ENCODE results near the gene TSC2. TPM values are rescaled to one million over a fixed set of nuclear protein-coding genes. Genes with fewer than 3 reads are reported as not detected.

TSC2 gene
- total and polyA plus RNA-seq, 8 donors, result 40.8 to 369 (median 76.0) TPM

DNA sequence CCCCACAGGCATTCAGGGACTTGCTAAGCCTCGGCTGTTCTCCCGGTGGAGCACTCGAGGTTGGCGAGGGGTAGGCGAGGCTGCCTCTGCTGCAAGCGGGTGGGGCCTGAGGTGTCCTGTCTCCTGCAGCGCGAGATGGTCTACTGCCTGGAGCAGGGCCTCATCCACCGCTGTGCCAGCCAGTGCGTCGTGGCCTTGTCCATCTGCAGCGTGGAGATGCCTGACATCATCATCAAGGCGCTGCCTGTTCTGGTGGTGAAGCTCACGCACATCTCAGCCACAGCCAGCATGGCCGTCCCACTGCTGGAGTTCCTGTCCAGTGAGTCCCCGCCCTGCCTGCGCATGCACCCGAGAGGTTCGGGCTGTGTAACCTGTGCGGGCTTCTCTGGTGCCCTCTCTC lies 26.3 kb downstream of the TSC2 start:
- no peak overlapping the region for H3K27ac ChIP-seq
- no peak for DNase-seq
- peaks cover 57 to 100% (median 100%) of the 10 kb centered on the region in 4 donors for H3K36me3 ChIP-seq
- H3K4me3 ChIP-seq, result no peak overlapping the region
- no peaks in the 10 kb centered on the region for H3K9me3 ChIP-seq
- TF ChIP-seq POLR2A (IDR thresholded peaks at IDR 0.05), result no peak
- TF ChIP-seq, protein P1, sequence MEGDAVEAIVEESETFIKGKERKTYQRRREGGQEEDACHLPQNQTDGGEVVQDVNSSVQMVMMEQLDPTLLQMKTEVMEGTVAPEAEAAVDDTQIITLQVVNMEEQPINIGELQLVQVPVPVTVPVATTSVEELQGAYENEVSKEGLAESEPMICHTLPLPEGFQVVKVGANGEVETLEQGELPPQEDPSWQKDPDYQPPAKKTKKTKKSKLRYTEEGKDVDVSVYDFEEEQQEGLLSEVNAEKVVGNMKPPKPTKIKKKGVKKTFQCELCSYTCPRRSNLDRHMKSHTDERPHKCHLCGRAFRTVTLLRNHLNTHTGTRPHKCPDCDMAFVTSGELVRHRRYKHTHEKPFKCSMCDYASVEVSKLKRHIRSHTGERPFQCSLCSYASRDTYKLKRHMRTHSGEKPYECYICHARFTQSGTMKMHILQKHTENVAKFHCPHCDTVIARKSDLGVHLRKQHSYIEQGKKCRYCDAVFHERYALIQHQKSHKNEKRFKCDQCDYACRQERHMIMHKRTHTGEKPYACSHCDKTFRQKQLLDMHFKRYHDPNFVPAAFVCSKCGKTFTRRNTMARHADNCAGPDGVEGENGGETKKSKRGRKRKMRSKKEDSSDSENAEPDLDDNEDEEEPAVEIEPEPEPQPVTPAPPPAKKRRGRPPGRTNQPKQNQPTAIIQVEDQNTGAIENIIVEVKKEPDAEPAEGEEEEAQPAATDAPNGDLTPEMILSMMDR (IDR thresholded peaks at IDR 0.05), result no peak
- TF ChIP-seq POLR2AphosphoS5 (IDR thresholded peaks at IDR 0.05), result no peak
- TF ChIP-seq EP300 (IDR thresholded peaks at IDR 0.05), result no peak
- no peaks in the 10 kb centered on the region for H3K4me1 ChIP-seq
- no peaks in the 10 kb centered on the region for H3K27me3 ChIP-seq
- WGBS, 5 donors, result 86 to 95% (median 95%) methylated on average over 4 to 20 of the region's 20 CpGs
- intact Hi-C loops (cut with DNase I; ENCODE audit: low total_unique reads), result no loop called here

DNA sequence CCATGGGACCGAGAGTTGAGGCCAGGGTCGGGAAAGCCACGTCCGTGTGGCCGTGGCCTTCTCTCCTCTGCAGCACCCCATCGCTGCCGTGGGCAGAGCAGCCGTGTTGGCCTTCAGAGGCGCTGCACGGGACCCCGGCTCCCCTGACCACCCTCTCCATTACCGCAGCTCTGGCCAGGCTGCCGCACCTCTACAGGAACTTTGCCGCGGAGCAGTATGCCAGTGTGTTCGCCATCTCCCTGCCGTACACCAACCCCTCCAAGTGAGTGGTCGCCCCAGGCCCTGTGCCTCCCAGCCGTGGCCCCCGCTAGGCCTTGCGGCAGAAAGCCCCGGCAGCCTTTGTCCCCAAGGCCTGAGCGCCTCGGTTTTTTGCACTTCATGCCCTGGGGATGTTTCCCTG lies 27.8 kb downstream of the TSC2 start:
- no peak for DNase-seq
- no peak overlapping the region for H3K4me3 ChIP-seq
- intact Hi-C loops (cut with DNase I; ENCODE audit: low total_unique reads), result no loop called here
- no peaks in the 10 kb centered on the region for H3K9me3 ChIP-seq
- no peak overlapping the region for H3K27ac ChIP-seq
- no peaks in the 10 kb centered on the region for H3K27me3 ChIP-seq
- H3K4me1 ChIP-seq, result no peaks in the 10 kb centered on the region
- H3K36me3 ChIP-seq, result peaks cover 59 to 100% (median 100%) of the 10 kb centered on the region in 4 donors
- WGBS, 5 donors, result 94 to 97% (median 96%) methylated on average over 24 of the region's 24 CpGs
- TF ChIP-seq EP300 (IDR thresholded peaks at IDR 0.05) (no peak), POLR2AphosphoS5 (IDR thresholded peaks at IDR 0.05) (no peak), POLR2A (IDR thresholded peaks at IDR 0.05) (no peak)
- TF ChIP-seq, protein P1 (IDR thresholded peaks at IDR 0.05), result no peak

DNA sequence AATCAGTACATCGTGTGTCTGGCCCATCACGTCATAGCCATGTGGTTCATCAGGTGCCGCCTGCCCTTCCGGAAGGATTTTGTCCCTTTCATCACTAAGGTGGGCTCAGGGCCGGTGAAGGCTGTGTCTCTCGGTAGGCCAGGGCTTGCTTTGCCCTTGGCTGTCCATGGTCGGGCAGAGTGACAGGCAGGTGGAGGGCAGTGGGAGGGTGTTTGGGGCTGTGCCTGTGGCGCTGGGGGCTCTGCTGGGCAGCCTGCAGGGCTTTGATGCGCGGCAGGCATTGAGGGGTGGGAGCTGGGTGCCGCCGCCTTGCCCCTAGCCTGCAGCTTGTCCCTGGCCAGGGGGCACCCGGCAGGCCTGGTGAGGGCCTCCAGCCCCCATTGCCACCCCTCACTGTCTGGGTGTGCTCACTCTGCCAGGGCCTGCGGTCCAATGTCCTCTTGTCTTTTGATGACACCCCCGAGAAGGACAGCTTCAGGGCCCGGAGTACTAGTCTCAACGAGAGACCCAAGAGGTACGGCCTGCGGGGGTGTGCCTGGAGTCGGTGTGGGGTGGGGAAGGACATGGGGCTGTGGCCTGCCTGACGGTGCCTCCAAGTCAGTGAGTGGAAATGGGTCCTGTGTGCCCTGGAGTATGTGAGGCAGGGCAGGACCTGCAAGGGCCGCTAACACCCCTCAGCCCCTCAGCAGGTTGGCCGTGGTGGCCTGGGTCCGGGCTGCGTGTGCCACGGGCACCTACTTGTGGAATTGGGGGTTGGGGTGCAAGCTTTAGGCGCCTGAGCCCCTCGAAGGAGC lies 28.5 kb downstream of the TSC2 start:
- Histone ChIP-seq H3K27ac (no peak overlapping the region), H3K36me3 (peaks cover 64 to 100% (median 100%) of the 10 kb centered on the region in 4 donors), H3K9me3 (no peaks in the 10 kb centered on the region), H3K4me3 (no peak overlapping the region), H3K27me3 (no peaks in the 10 kb centered on the region), H3K4me1 (peaks cover 0 to 4% (median 1%) of the 10 kb centered on the region in 4 donors)
- TF ChIP-seq, protein P1 (IDR thresholded peaks at IDR 0.05), result no peak
- no peak for TF ChIP-seq POLR2AphosphoS5 (IDR thresholded peaks at IDR 0.05)
- TF ChIP-seq POLR2A (IDR thresholded peaks at IDR 0.05), result no peak
- TF ChIP-seq EP300 (IDR thresholded peaks at IDR 0.05), result no peak
- intact Hi-C loops (cut with DNase I; ENCODE audit: low total_unique reads), result no loop called here
- 92 to 96% (median 94%) methylated on average over 20 to 28 of the region's 28 CpGs for WGBS, 5 donors
- DNase-seq, result no peak

DNA sequence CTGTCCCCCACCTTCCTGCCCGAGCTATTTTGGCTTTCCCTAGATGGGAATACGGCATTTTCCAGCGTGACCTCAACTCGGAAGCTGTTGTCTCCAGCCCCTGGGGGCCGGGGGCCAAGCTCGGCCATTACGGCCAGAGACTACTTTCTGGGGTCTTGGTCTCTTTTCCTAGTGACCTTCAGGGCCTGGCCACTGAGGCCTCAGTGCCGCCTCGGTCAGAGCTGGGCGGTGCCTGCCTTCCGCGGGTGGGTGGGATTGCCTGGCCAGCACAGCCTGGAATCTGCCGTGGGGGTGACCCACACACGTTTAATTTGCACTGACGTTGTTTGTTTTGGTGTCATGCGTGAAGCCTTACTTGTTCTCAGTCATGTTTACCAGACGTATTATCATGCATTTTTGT lies 29.2 kb downstream of the TSC2 start:
- no peak for TF ChIP-seq EP300 (IDR thresholded peaks at IDR 0.05)
- no peak for TF ChIP-seq POLR2AphosphoS5 (IDR thresholded peaks at IDR 0.05)
- TF ChIP-seq POLR2A (IDR thresholded peaks at IDR 0.05), result no peak
- TF ChIP-seq, protein P1 (IDR thresholded peaks at IDR 0.05), result no peak
- peaks cover 63 to 100% (median 100%) of the 10 kb centered on the region in 4 donors for H3K36me3 ChIP-seq
- DNase-seq, result no peak
- intact Hi-C loops (cut with DNase I; ENCODE audit: low total_unique reads), result no loop called here
- H3K27me3 ChIP-seq, result no peaks in the 10 kb centered on the region
- H3K27ac ChIP-seq, result no peak overlapping the region
- peaks cover 4 to 11% (median 8%) of the 10 kb centered on the region in 4 donors for H3K4me1 ChIP-seq
- no peak overlapping the region for H3K4me3 ChIP-seq
- H3K9me3 ChIP-seq, result no peaks in the 10 kb centered on the region
- WGBS, 5 donors, result 86 to 90% (median 88%) methylated on average over 17 of the region's 17 CpGs
